Measurements from ENCODE around the gene ASIC4.

DNA sequence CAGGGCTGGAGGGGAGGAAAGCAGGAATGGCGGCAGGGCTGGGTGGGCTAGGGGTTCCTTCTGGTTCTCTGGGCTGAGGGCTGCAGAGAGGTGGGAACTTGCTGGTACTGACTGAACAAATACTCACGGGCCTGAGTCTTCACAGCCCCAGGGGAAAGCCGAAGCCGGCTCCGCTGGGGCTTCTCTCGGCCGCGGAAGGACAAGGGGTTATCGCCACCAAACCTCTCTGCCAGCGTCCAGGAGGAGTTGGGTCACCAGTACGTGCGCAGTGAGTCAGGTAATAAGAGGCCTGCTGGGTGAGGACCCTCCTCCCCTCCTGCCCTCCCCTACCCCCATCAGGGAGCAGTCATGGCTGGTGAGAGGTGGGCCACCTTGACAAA lies 29.1 kb upstream of the ASIC4 start:
- TF ChIP-seq POLR2A (IDR thresholded peaks at IDR 0.05), result no peak
- TF ChIP-seq, protein P1, sequence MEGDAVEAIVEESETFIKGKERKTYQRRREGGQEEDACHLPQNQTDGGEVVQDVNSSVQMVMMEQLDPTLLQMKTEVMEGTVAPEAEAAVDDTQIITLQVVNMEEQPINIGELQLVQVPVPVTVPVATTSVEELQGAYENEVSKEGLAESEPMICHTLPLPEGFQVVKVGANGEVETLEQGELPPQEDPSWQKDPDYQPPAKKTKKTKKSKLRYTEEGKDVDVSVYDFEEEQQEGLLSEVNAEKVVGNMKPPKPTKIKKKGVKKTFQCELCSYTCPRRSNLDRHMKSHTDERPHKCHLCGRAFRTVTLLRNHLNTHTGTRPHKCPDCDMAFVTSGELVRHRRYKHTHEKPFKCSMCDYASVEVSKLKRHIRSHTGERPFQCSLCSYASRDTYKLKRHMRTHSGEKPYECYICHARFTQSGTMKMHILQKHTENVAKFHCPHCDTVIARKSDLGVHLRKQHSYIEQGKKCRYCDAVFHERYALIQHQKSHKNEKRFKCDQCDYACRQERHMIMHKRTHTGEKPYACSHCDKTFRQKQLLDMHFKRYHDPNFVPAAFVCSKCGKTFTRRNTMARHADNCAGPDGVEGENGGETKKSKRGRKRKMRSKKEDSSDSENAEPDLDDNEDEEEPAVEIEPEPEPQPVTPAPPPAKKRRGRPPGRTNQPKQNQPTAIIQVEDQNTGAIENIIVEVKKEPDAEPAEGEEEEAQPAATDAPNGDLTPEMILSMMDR (IDR thresholded peaks at IDR 0.05), result no peak
